AG04449 (cell line): Measurements from ENCODE around the gene PNPLA7.

Source experiments
- CTCF ChIA-PET: fragments of 350-600 bp; formaldehyde crosslinking; extraction: SDS; loops from one replicate; lab custom pipeline; 2021; ENCODE audit warnings: antibody characterized with exemption; lab: Yijun Ruan, JAX
- POLR2A ChIA-PET: fragments of 400-600, 350-600 bp; formaldehyde crosslinking; extraction: SDS; loops from one replicate; lab custom pipeline; 2020; ENCODE audit warnings: antibody characterized with exemption, inconsistent platforms; lab: Yijun Ruan, JAX
- DNase-seq: peaks from one replicate; pipeline ENCODE4 v3.0.0-alpha.2; 2010; ENCODE audit warnings: low read depth, low spot score
- H3K4me3 ChIP-seq: 2 replicates; pipeline ENCODE4 v1.5.1; 2011; ENCODE audit warnings: low read depth, mild to moderate bottlenecking, control low read depth, low read length
- CTCF ChIP-seq: IDR thresholded peaks from one replicate; pipeline ENCODE4 v1.5.1; 2011; ENCODE audit warnings: mild to moderate bottlenecking, moderate library complexity, low read length, control low read depth, inconsistent platforms; ENCODE audit not compliant: insufficient read depth; ENCODE audit errors: missing control alignments

PNPLA7 gene

GRCh38 chr9:137436761-137437600 lies 113.2 kb downstream of the PNPLA7 start:
- CTCF ChIA-PET, result interaction anchor here (2.0 to 2.6 kb wide), 2 partner anchors 8 to 13 kb away, joined by 13 to 14 read pairs; partner anchors contain the start of genes EXD3 and NOXA1
- POLR2A ChIA-PET, result no interaction called here

GRCh38 chr9:137435980-137436760 lies 114.0 kb downstream of the PNPLA7 start:
- DNase-seq, result no peak
- ChIA-PET POLR2A (no interaction called here), CTCF (interaction anchor here (2.0 to 2.6 kb wide), 2 partner anchors 9 to 13 kb away, joined by 13 to 14 read pairs; partner anchors contain the start of genes EXD3 and NOXA1)
- H3K4me3 ChIP-seq, result no peak overlapping the region
- TF ChIP-seq CTCF, result no peak

More at GRCh38 chr9:137436761-137437600, 113.2 kb downstream of the PNPLA7 start:
- H3K4me3 ChIP-seq, result no peak overlapping the region
- no peak for TF ChIP-seq CTCF
- DNase-seq, result no peak

- ChIA-PET POLR2A (no interaction called here), CTCF (interaction anchor here (1.2 kb wide), 1 partner anchor 117 kb away, joined by 3 read pairs; the partner anchor contains the start of gene MRPL41)
- H3K4me3 ChIP-seq, result no peak overlapping the region
- no peak for TF ChIP-seq CTCF
- DNase-seq, result no peak
Measured at GRCh38 chr9:137435381-137435891, 114.8 kb downstream of the PNPLA7 start.

GRCh38 chr9:137434498-137435380 lies 115.5 kb downstream of the PNPLA7 start:
- TF ChIP-seq CTCF, result no peak
- no peak overlapping the region for H3K4me3 ChIP-seq
- no peak for DNase-seq
- POLR2A ChIA-PET, result no interaction called here
- CTCF ChIA-PET, result interaction anchor here (1.2 to 1.3 kb wide), 3 partner anchors 11 to 117 kb away, joined by 3 to 6 read pairs (median 5); partner anchors contain the start of genes EXD3, MRPL41 and NOXA1

- H3K4me3 ChIP-seq, result no peak overlapping the region
- no peak for TF ChIP-seq CTCF
- POLR2A ChIA-PET, result no interaction called here
- no peak for DNase-seq
- CTCF ChIA-PET, result interaction anchor here (1.2 to 1.7 kb wide), 3 partner anchors 10 to 11 kb away, joined by 4 to 6 read pairs (median 5); partner anchors contain the start of genes EXD3 and NOXA1
Measured at GRCh38 chr9:137433916-137434431, 116.2 kb downstream of the PNPLA7 start.
